GM18867 (cell line): ENCODE data around the gene FXR2.

Experiments used
- ATAC-seq: cut with Tn5 transposase; IDR thresholded peaks from one replicate; pipeline ENCODE4 v1.9.1; 2021; ENCODE audit warnings: mild to moderate bottlenecking, moderate library complexity; ENCODE audit not compliant: unreplicated experiment

FXR2 gene

DNA sequence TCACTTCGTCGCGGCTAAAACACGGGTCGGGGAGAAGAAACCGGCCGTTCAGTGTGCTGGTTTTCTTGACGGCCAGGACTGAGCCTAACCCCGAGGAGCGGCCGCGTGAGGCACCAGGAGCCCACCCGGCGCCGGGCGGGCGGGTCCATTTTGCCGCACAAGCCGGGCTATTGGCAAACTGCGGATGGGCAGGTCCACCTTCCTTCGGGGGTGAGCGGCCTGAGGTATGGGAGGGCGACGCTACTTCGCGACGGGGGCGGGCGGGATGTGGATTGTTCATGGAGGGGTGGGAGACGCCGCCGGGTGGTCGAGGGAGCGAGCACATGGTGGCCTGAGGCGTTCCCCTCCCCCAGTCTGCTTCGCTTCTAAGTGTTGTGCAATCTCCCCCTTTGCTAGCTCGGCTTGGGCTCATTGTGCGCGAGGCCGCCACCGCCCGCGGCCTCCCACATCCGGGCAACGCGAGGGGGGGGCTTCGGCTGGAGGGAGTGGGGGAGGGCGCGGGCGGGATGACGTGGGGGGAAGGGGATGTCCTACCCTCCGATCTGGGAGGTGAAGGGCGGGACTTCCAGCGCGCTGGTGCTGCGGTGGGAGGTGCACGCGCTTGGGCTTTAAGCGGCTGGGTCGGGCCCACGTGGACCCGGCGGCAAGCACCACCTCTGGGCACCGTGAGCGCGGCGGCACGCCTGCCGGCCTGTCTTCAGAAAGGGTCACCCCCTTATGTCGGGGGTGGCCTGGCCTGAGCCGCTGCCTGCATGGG lies 41.2 kb downstream of the FXR2 start:
- peak; percentile 19 for ATAC-seq

DNA sequence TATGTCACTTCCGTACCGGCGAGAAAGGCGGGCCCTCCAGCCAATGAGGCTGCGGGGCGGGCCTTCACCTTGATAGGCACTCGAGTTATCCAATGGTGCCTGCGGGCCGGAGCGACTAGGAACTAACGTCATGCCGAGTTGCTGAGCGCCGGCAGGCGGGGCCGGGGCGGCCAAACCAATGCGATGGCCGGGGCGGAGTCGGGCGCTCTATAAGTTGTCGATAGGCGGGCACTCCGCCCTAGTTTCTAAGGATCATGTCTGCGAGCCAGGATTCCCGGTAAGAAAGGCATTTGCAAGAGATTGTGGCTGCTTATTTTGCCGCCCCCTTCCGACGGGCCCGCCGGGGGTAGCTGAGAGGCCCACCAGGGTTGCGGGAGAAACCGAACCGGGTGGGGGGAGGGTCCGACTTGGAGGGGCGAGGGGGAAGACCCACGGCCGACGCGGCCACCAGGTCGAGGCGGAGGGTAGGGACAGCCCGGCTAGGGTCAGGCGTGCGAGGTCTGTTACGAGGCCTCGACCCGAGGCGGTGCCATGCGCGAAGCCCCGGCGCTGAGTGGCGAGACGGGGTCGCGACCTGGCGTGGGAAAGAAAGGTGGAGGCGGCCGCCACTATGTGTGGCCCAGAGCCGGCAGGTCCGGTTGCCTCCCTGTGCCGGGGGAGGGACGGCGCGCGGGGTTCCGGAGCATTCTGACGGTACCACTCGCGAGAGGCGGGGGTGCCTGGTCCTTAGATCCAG lies 41.9 kb downstream of the FXR2 start:
- ATAC-seq, result no peak

DNA sequence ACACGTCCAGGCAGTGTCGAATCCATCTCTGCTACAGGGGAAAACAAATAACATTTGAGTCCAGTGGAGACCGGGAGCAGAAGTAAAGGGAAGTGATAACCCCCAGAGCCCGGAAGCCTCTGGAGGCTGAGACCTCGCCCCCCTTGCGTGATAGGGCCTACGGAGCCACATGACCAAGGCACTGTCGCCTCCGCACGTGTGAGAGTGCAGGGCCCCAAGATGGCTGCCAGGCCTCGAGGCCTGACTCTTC lies 42.4 kb downstream of the FXR2 start:
- peak; percentile 86 for ATAC-seq

DNA sequence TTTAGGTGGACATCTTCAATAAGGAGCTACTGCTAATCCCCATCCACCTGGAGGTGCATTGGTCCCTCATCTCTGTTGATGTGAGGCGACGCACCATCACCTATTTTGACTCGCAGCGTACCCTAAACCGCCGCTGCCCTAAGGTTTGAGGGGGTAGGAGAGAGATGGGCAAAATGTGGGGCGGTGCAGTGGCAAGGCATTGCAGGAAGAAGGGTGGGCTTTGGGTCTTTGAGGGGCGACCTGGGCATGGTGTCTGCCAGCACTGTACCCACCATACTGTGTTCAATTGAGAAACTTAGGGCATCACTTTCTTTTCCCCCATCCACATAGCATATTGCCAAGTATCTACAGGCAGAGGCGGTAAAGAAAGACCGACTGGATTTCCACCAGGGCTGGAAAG lies 44.3 kb downstream of the FXR2 start:
- no peak for ATAC-seq

DNA sequence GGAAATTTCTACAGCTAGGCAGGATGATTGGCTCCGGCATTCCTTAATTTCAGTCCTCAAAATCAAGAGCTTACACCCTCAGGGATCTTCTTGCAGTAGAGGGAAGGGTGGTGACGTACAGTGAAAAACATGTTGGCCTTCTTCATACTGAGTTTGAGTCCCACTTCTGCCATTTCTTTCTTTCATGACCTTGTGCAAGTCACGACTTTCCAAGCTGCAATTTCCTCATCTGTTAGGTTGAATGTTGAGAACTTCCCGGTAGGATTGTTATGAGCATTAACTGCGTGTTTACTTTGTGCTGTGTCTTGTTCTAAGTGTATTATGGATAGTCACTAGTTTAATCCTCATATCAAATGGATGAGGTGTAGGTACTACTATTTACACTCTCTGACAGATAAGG lies 45.1 kb downstream of the FXR2 start:
- no peak for ATAC-seq

DNA sequence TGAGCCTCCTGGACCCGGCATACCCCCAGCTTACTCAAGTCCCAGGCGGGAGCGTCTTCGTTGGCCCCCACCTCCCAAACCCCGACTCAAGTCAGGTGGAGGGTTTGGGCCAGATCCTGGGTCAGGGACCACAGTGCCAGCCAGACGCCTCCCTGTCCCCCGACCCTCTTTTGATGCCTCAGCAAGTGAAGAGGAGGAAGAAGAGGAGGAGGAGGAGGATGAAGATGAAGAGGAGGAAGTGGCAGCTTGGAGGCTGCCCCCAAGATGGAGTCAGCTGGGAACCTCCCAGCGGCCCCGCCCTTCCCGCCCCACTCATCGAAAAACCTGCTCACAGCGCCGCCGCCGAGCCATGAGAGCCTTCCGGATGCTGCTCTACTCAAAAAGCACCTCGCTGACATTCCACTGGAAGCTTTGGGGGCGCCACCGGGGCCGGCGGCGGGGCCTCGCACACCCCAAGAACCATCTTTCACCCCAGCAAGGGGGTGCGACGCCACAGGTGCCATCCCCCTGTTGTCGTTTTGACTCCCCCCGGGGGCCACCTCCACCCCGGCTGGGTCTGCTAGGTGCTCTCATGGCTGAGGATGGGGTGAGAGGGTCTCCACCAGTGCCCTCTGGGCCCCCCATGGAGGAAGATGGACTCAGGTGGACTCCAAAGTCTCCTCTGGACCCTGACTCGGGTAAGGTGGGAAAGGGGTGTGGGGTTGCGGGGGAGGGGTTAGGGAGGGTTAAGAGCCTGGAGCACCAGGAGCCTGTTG lies 51.4 kb downstream of the FXR2 start:
- ATAC-seq, result no peak

DNA sequence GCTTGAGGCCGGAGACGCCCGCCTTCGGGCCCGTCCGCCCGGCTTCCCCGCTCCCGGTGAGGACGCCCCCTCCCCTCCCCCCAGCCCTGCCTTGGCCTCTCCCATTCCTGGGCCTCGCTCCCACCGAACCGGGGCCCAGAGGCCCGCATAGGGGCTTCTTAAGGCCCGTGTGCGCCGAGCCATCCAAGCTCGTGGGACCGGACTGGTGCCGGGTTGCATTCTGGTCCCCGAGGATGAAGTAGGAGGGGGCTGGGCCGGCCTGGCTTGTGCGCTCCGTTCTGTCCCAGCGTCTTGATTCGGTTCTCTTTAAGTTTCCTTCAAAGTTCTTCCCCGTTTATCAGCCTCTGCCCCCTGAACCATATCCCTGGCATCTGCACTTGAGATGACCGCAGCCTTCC lies 52.5 kb downstream of the FXR2 start:
- peak; percentile 2 for ATAC-seq

DNA sequence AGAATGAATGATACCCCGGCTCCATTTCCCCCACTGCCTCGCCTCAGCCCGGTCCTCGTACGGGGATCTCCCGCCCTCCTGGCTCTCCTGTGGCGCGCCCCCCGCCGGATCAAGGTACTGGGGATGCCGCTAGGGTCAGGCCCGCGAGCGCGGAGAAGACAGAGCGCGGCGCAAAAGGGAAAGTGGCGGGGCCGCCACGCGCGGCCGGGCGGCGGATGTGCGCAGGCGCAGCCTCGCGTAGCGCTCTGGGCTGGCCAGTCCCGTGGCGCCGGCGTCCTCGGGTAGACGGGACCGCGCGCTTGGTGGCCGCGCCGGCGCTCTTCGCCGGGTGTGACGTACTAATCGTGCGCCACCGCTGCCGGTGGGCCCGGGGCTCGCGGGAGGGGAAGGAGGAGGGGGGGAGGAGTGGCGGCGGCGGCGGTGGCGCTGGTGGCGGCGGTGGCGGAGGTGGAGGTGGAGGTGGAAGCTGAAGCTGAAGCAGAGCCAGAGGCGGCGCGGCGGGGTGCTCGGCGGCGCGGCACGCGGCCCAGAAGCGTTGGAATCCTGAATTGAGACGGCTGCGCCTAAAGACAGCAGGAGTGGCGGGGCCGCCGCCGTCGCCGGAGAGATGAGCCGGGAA lies 53.0 kb downstream of the FXR2 start, which contains the start of gene SENP3:
Gene SENP3, plus strand, starts transcription at position 331 of the 619 bp plus-strand sequence. CDS start 1,158 bp downstream, outside the sequence.
- peak; percentile 67 for ATAC-seq

DNA sequence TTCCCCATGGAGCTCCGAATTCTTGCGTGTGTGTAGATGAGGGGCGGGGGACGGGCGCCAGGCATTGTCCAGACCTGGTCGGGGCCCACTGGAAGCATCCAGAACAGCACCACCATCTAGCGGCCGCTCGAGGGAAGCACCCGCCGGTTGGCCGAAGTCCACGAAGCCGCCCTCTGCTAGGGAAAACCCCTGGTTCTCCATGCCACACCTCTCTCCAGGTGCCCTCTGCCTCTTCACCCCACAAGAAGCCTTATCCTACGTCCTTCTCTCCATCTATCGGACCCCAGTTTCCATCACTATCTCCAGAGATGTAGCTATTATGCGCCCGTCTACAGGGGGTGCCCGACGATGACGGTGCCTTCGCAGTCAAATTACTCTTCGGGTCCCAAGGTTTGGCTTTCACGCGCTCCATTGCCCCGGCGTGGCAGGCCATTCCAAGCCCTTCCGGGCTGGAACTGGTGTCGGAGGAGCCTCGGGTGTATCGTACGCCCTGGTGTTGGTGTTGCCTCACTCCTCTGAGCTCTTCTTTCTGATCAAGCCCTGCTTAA lies 53.6 kb downstream of the FXR2 start:
- ATAC-seq, result peak; percentile 54

DNA sequence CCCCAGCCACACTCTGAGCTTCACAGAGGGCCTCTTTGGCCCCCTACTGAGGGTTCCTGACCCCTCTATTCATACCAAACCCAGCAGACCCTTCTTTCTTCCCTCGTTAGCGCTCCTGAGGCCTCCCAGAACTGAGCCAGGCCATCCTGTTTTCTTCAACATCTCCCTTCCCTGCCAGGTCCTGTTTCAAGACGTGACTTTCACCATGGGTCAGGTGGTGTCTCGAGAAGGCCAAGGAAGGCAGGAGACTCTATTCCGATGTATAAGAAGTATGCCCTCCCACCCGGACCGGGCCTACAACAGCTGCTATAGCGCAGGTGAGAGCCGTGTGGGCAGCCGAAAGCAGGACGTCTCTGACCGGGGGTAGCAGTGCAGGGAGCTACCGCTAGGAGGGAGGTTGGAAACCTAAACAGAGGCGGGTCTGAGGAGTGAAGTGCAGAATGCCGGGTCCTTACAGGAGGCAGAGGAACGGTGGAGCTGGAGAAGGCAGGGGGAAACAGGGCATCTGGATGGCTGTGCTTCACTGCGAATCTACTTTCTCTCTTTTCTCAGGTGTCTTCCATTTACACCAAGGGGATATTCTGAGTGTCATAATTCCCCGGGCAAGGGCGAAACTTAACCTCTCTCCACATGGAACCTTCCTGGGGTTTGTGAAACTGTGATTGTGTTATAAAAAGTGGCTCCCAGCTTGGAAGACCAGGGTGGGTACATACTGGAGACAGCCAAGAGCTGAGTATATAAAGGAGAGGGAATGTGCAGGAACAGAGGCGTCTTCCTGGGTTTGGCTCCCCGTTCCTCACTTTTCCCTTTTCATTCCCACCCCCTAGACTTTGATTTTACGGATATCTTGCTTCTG lies 54.3 kb downstream of the FXR2 start:
- no peak for ATAC-seq

DNA sequence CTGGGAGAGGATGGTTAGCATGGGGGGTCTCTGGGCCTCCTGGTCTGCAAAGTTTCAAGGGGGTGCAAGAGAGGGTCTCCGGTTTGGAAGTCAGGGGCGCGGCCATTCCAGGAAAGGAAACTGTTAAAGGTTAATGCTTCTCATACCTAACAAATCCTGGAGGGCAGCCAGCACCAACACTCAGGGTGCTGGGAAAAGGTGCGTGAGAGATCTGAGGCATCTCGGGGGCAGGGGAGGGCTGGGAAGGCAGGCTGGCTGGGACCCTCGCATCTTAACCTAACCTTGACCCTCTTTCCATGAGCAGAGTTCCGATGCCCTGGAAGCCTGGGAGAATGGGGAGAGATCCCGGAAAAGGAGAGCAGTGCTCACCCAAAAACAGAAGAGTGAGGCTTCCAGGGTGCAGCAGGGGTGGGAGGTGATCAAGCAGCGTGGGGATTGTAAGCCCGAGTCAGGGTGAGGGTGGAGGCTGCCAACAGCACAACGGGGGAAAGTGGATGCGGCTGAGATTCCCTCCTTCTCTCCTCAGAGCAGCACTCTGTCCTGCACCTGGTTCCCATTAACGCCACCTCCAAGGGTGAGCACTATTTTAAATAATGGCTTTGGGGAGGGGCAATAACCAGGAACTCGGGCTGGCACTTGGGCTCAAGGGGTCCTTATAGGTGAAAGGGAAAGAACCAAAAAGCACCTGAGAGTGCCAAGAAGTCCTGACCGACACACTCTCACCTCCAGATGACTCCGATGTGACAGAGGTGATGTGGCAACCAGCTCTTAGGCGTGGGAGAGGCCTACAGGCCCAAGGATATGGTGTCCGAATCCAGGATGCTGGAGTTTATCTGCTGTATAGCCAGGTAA lies 55.2 kb downstream of the FXR2 start:
- no peak for ATAC-seq

DNA sequence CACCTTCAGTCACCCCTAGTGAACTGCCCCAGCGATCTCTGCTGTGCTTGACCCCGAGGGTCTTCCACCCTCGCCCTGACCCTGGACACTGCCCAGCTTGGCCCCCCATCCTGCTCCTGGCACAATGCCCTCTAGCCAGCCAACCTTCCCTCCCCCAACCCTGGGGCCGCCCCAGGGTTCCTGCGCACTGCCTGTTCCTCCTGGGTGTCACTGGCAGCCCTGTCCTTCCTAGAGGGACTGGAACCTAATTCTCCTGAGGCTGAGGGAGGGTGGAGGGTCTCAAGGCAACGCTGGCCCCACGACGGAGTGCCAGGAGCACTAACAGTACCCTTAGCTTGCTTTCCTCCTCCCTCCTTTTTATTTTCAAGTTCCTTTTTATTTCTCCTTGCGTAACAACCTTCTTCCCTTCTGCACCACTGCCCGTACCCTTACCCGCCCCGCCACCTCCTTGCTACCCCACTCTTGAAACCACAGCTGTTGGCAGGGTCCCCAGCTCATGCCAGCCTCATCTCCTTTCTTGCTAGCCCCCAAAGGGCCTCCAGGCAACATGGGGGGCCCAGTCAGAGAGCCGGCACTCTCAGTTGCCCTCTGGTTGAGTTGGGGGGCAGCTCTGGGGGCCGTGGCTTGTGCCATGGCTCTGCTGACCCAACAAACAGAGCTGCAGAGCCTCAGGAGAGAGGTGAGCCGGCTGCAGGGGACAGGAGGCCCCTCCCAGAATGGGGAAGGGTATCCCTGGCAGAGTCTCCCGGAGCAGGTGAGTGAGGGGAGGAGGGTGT lies 56.0 kb downstream of the FXR2 start, which contains the start of gene TNFSF13:
Gene TNFSF13, plus strand, starts transcription at position 207 of the 776 bp plus-strand sequence. Its CDS starts 290 bp downstream, at position 497.
- no peak for ATAC-seq

DNA sequence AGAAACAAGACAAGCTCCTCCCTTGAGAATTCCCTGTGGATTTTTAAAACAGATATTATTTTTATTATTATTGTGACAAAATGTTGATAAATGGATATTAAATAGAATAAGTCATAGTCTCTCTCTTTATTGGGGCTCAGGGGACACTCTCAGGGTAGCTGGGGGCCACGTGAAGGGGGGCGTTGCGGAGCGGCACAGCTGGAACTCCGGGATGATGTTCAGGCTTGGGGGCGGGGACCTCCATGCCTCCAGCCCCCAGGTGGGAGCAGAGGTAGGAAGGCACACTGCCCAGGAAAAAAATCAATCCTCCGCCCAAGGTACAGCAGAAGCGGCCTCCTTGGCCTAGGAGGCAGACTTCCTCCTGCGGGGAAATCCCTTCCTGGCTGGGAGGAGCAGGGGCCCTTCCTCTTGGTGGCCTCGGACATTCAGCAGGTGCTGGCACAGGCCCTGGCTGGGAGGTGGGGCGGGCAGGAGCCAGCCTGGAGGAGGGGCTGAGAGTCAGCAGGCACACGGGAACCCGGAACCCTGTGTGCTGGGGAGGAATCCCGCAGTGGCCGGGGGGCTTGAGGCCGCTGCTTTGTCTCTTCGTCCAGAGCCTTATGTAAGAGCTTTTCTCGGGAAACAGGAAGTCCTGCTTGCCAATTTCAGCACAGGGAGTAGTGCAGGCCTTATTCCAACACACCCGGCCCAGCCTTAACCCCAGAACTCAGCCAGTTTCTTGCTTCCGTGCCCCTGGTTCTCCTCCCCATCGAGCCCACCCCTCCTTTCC lies 56.7 kb downstream of the FXR2 start:
- ATAC-seq, result no peak

DNA sequence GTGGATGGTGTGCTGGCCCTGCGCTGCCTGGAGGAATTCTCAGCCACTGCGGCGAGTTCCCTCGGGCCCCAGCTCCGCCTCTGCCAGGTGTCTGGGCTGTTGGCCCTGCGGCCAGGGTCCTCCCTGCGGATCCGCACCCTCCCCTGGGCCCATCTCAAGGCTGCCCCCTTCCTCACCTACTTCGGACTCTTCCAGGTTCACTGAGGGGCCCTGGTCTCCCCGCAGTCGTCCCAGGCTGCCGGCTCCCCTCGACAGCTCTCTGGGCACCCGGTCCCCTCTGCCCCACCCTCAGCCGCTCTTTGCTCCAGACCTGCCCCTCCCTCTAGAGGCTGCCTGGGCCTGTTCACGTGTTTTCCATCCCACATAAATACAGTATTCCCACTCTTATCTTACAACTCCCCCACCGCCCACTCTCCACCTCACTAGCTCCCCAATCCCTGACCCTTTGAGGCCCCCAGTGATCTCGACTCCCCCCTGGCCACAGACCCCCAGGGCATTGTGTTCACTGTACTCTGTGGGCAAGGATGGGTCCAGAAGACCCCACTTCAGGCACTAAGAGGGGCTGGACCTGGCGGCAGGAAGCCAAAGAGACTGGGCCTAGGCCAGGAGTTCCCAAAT lies 57.4 kb downstream of the FXR2 start:
- ATAC-seq, result no peak

DNA sequence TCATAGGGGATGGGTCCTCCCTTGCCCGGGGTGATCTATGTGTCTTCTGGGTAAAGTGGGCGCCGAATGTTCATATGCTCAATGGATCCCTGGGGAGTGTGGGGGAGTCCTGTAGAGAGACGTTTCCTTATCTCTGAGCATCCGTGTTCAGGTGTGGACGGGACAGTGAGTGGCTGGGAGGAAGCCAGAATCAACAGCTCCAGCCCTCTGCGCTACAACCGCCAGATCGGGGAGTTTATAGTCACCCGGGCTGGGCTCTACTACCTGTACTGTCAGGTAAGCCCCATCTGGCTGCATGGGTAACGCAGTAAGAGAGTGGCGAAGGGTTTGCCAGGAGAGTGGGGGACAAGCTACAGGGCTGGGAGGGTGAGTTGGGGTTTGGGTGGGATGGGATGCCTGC lies 58.1 kb downstream of the FXR2 start:
- no peak for ATAC-seq

DNA sequence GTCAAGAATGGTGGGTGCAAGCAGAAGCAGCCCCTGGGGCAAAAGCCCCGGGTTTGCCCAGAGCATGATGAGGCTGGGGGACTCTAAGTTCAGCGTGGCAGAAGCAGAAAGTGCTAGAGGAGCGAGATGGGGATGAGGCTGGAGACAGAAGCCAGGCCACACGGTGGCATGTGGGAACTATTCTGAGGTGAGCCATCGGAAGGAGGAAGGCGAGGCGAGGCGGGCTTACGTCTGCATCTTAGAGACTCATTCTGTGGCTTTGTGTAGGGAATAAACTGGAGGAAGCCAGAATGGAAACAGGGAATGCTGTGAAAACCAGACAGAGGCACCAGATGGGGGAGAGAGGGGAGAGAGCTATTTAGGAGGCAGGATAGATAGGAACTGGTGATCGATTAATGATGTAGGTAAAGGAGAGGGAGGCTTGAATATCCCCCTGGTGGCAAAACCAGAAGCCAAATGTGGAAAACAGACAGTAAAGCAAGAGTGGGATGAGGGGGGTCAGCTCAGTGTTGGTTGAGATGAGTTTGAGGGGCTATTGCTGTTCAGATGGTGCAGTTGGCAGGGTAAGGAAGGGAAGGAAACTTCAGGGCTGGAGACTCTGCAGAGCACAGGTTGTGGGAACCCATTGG lies 59.3 kb downstream of the FXR2 start:
- no peak for ATAC-seq

DNA sequence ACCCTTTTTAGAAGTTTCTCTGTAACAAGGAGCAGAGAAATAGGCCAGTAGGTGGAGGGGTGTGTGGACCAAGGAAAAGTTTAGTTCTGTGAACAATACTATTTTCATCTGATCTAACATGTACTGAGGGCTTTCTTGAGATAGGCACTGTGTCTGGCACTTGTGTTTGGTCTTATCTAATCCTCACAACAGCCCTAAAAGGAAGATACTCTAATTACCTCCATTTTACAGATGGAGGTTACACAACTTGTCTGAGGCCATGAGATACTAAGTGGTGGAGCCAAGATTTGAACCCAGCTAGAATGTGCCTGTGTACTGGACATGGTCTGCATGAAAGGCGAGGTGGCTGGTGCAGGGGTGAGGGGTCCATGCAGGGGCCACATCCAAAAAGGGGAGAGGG lies 61.3 kb downstream of the FXR2 start:
- ATAC-seq, result no peak
